Activated T-cell treated with anti-CD3 and anti-CD28 coated beads, Interleukin-2, amount 50 U/mL, for 24 hours (primary cell): ENCODE results near the gene OXER1.

ENCODE experiments used
- DNase-seq: peaks from one replicate; pipeline ENCODE4 v3.0.0-alpha.2; 2020
- H3K27ac Mint-ChIP-seq: 2 replicates; pipeline ENCODE4 v1.8.0; 2020; ENCODE audit warnings: mild to moderate bottlenecking, mixed read lengths
- H3K27me3 Mint-ChIP-seq: 2 replicates; pipeline ENCODE4 v1.8.0; 2020; ENCODE audit warnings: mixed read lengths
- H3K36me3 Mint-ChIP-seq: 2 replicates; pipeline ENCODE4 v1.8.0; 2020; ENCODE audit warnings: low read depth, mixed read lengths
- H3K4me1 Mint-ChIP-seq: 2 replicates; pipeline ENCODE4 v1.8.0; 2020; ENCODE audit warnings: low read depth, mixed read lengths
- H3K4me3 Mint-ChIP-seq: 2 replicates; pipeline ENCODE4 v1.8.0; 2020; ENCODE audit warnings: mild to moderate bottlenecking, moderate library complexity, mixed read lengths
- H3K9me3 Mint-ChIP-seq: 2 replicates; pipeline ENCODE4 v1.8.0; 2020; ENCODE audit warnings: mixed read lengths

The OXER1 gene

DNA sequence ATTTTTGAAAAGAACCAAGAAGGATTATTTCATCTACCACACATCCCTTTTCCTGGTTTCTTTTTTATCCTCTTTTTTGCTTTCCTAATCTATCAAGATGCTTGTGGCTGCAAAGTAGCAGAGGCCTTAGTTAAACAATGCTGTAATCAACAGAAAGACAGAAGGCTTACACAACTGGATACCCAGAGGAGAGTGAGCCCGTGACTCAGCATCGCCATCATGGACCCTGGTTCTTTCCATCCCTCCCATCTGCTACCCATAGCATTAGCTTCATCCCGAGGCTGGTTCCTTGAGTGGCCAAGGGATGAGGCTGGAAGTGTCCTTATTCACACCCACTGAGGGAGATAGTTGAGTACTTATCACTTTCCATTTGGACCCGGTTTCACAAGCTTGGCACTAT, 35.9 kb upstream of the OXER1 start:
- Mint-ChIP-seq H3K4me1 (peaks cover 37% of the 10 kb centered on the region), H3K27ac (no peak overlapping the region), H3K9me3 (no peaks in the 10 kb centered on the region), H3K27me3 (peaks cover 1% of the 10 kb centered on the region), H3K36me3 (no peaks in the 10 kb centered on the region), H3K4me3 (no peak overlapping the region)
- no peak for DNase-seq

GRCh38 chr2:42797281-42797680, 33.3 kb upstream of the OXER1 start:
- peaks cover 19% of the 10 kb centered on the region for H3K27me3 Mint-ChIP-seq
- DNase-seq: no peak
- peak overlapping the region; percentile 45 for H3K27ac Mint-ChIP-seq
- H3K4me3 Mint-ChIP-seq: no peak overlapping the region
- no peaks in the 10 kb centered on the region for H3K36me3 Mint-ChIP-seq
- peaks cover 57% of the 10 kb centered on the region for H3K4me1 Mint-ChIP-seq
- H3K9me3 Mint-ChIP-seq: no peaks in the 10 kb centered on the region

GRCh38 chr2:42796427-42797248, 32.7 kb upstream of the OXER1 start:
- Mint-ChIP-seq H3K27ac (peak overlapping the region; percentile 78), H3K4me1 (peaks cover 63% of the 10 kb centered on the region), H3K27me3 (peaks cover 24% of the 10 kb centered on the region), H3K9me3 (no peaks in the 10 kb centered on the region), H3K36me3 (no peaks in the 10 kb centered on the region), H3K4me3 (peak overlapping the region; percentile 21)
- no peak for DNase-seq

- no peak for DNase-seq
- H3K27me3 Mint-ChIP-seq: peaks cover 32% of the 10 kb centered on the region
- peaks cover 65% of the 10 kb centered on the region for H3K4me1 Mint-ChIP-seq
- H3K9me3 Mint-ChIP-seq: no peaks in the 10 kb centered on the region
- no peak overlapping the region for H3K4me3 Mint-ChIP-seq
- no peaks in the 10 kb centered on the region for H3K36me3 Mint-ChIP-seq
- H3K27ac Mint-ChIP-seq: peak overlapping the region; percentile 28
Observed at GRCh38 chr2:42795841-42796301, 31.9 kb upstream of the OXER1 start.

GRCh38 chr2:42795275-42795674, 31.3 kb upstream of the OXER1 start:
- H3K27ac Mint-ChIP-seq: no peak overlapping the region

DNA sequence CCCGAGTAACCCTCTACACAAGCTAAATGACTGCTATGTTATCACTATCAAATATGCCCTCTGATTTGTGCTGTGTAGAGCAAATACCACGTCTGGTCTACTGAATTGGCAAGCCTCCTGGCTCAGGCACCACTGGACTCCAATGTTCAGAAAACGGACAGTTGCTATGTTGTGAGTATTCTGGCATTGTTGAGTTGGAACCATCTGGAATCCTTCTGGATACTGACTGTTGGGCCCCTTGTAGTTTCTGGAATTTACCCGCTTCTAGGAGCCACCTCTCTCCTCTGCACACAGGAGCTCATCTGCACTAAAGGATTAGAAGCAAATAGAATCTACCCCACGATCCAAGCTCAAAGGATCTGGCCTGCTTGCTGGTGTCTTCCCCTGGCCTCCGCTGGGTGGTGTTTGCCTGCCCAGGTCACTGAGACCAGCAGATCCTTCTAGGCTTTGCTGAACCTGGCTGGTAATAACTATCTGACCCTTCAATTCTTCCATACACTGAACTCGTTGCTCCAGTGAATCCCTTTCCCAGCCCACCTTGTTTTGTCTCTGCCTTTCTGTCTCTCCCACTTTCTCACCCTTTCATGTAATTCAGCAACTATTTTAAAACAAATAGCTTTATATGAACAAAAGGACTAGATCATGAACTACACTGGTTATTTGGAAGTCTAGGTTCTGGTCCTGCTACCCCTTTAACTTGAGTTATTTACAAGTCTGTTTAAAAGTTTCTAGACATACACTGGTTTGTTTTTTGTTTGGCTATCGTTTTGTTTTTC, 30.5 kb upstream of the OXER1 start:
- H3K9me3 Mint-ChIP-seq: no peaks in the 10 kb centered on the region
- peaks cover 55% of the 10 kb centered on the region for H3K4me1 Mint-ChIP-seq
- H3K4me3 Mint-ChIP-seq: no peak overlapping the region
- DNase-seq: no peak
- peaks cover 45% of the 10 kb centered on the region for H3K27me3 Mint-ChIP-seq
- no peak overlapping the region for H3K27ac Mint-ChIP-seq
- H3K36me3 Mint-ChIP-seq: no peaks in the 10 kb centered on the region

More at GRCh38 chr2:42795275-42795674, 31.3 kb upstream of the OXER1 start:
- Mint-ChIP-seq H3K36me3 (no peaks in the 10 kb centered on the region), H3K4me3 (no peak overlapping the region), H3K4me1 (peaks cover 59% of the 10 kb centered on the region), H3K27me3 (peaks cover 38% of the 10 kb centered on the region), H3K9me3 (no peaks in the 10 kb centered on the region)
- no peak for DNase-seq

DNA sequence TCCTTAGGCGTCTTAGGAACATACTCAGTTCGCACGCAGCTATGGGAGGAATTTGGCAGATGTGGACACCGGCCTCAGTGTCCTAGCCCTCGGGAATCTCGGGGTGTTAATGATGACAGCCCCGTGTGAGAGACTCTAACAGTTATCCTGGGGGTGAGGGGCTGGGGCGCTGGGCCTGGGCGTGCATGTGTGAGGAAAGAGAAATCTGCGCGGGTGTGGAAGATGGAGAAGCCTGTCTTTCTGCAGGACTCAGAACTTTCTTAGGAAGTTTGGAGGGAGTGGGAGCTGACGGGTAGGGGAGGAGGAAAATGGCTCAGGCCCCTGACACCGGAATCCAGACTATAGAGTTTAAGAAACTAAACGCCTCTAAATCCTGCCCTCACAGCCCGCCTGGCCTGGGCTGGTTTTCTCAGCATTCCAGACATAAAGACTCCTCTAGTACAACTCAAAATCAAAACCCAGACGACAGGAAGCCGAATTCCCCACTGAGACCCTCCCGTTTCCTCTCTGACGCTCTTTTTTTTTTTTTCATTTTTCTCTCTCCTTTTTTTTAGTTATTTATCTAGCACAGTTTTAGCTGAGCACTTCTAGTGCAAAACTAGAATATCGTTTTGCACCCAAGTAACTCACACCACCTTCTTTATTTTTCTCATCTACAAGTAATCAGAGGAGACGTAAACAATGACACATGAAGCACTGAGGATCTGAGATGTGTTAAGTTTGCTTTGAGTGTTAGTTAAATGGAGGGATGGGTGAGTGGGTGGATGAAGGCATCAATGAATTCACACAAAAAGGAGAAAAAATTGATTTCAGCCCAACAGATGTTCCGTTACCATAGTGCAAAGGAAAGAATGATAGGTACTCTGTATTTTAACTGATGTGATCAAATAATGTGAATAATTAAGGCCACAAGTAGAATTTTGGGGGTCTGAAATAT, 29.7 kb upstream of the OXER1 start:
- H3K27me3 Mint-ChIP-seq: peaks cover 49% of the 10 kb centered on the region
- no peaks in the 10 kb centered on the region for H3K36me3 Mint-ChIP-seq
- peak overlapping the region; percentile 73 for H3K27ac Mint-ChIP-seq
- no peaks in the 10 kb centered on the region for H3K9me3 Mint-ChIP-seq
- DNase-seq: no peak
- H3K4me3 Mint-ChIP-seq: peak overlapping the region; percentile 59
- H3K4me1 Mint-ChIP-seq: peaks cover 55% of the 10 kb centered on the region

GRCh38 chr2:42792583-42793333, 28.8 kb upstream of the OXER1 start, which contains the start of gene HAAO:
HAAO (minus strand) TSS chr2:42792583; CDS start chr2:42792536, 47 bp downstream.
- H3K36me3 Mint-ChIP-seq: no peaks in the 10 kb centered on the region
- peak; percentile 58 for DNase-seq
- H3K4me3 Mint-ChIP-seq: peak within 1 kb of the TSS; percentile 74
- peak within 1 kb of the TSS; percentile 73 for H3K27ac Mint-ChIP-seq
- peaks cover 57% of the 10 kb centered on the region for H3K4me1 Mint-ChIP-seq
- no peaks in the 10 kb centered on the region for H3K9me3 Mint-ChIP-seq
- H3K27me3 Mint-ChIP-seq: peaks cover 53% of the 10 kb centered on the region

- DNase-seq: no peak
- Mint-ChIP-seq H3K9me3 (no peaks in the 10 kb centered on the region), H3K4me1 (peaks cover 53% of the 10 kb centered on the region), H3K27me3 (peaks cover 53% of the 10 kb centered on the region), H3K4me3 (peak overlapping the region; percentile 74), H3K27ac (peak overlapping the region; percentile 69), H3K36me3 (no peaks in the 10 kb centered on the region)
Observed at GRCh38 chr2:42792087-42792582, 28.2 kb upstream of the OXER1 start.

DNA sequence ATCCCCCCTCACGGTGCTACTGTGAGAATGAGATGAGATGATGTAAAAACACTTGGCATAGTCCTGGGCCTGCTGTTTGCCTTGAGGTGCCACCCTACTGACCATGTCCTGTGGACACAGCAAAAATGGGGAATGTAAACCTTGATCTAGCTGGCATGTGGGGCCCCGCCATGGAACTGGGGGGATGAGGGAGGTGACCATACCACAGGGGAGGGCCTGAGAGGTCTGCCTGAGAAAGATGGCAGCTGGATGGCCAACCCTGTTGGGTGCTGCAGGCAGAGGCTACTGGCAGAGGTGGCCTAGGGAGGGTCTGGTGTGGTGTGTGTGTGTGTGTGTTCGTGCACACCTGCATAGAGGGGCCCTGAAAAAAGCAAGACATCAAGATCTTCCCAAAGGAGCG, 27.7 kb upstream of the OXER1 start:
- no peak overlapping the region for H3K27ac Mint-ChIP-seq
- no peaks in the 10 kb centered on the region for H3K36me3 Mint-ChIP-seq
- peak overlapping the region; percentile 74 for H3K4me3 Mint-ChIP-seq
- H3K4me1 Mint-ChIP-seq: peaks cover 49% of the 10 kb centered on the region
- H3K27me3 Mint-ChIP-seq: peaks cover 53% of the 10 kb centered on the region
- no peaks in the 10 kb centered on the region for H3K9me3 Mint-ChIP-seq
- DNase-seq: no peak

- Mint-ChIP-seq H3K4me1 (peaks cover 32% of the 10 kb centered on the region), H3K27me3 (peaks cover 51% of the 10 kb centered on the region), H3K36me3 (no peaks in the 10 kb centered on the region), H3K9me3 (no peaks in the 10 kb centered on the region), H3K4me3 (no peak overlapping the region), H3K27ac (no peak overlapping the region)
- no peak for DNase-seq
Observed at GRCh38 chr2:42789751-42790150, 25.8 kb upstream of the OXER1 start.

DNA sequence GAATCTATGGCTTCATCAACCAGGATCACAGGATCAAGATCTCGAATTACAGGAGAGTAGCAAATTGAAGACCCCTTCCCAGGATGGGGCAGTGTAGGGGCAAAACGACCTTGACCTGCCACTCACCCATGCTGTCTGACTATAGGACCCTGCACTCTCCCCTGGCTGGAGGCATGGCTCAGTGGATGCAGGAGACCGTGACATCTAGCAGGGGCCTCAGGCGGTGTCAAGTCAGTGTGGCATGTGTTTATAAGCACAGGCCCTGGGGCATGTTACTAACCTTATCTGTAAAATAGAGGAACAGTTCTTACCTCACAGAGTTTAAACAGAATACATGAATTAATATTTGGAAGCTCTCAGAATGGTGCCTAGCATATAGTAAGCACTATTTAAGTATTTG, 24.9 kb upstream of the OXER1 start:
- H3K4me3 Mint-ChIP-seq: no peak overlapping the region
- no peaks in the 10 kb centered on the region for H3K36me3 Mint-ChIP-seq
- no peaks in the 10 kb centered on the region for H3K9me3 Mint-ChIP-seq
- H3K4me1 Mint-ChIP-seq: peaks cover 23% of the 10 kb centered on the region
- no peak overlapping the region for H3K27ac Mint-ChIP-seq
- no peak for DNase-seq
- peaks cover 42% of the 10 kb centered on the region for H3K27me3 Mint-ChIP-seq

DNA sequence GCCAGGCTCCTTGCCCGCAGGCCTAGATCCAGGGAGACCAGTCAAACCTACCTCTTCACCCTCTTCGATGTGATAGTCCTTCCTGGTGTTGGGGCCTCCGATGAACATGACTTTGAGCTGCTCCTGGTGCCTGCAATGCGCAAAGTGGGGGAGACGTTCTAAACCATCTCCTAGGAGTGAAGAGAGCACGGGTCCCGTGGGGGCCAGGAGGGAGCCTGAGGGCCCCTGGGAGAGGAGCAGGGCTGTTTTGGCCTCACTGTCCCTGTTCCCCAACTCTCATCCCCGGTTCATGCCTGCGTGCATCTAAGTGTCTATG, 24.5 kb upstream of the OXER1 start:
- H3K36me3 Mint-ChIP-seq: no peaks in the 10 kb centered on the region
- DNase-seq: no peak
- H3K4me1 Mint-ChIP-seq: peaks cover 19% of the 10 kb centered on the region
- no peak overlapping the region for H3K27ac Mint-ChIP-seq
- no peak overlapping the region for H3K4me3 Mint-ChIP-seq
- no peaks in the 10 kb centered on the region for H3K9me3 Mint-ChIP-seq
- H3K27me3 Mint-ChIP-seq: peaks cover 38% of the 10 kb centered on the region
